H1 (cell line): ENCODE data around the gene RCAN3. TPM values are rescaled to one million over a fixed set of nuclear protein-coding genes. Genes with fewer than 3 reads are reported as not detected.

ENCODE experiments used
- CTCF ChIA-PET: fragments of 300-600 bp; sonication (Branson Sonifier 250); formaldehyde crosslinking; loops from one replicate; lab custom pipeline; 2021; ENCODE audit not compliant: partially characterized antibody; lab: Charles Lee
- POLR2A ChIA-PET: fragments of 300-600 bp; sonication (Branson Sonifier 250); formaldehyde crosslinking; loops from one replicate; lab custom pipeline; 2021; ENCODE audit warnings: inconsistent platforms; ENCODE audit not compliant: partially characterized antibody; lab: Charles Lee
- DNase-seq, 2 experiments: peaks; one replicate each; pipeline versions ENCODE4 v3.0.0 to v3.0.0-alpha.2; 2010 to 2022; ENCODE audit warnings: low spot score in 2 of 2, low read depth in 1 of 2, mixed read lengths in 1 of 2
- FAIRE-seq: peaks from 2 replicates; lab custom pipeline; 2011; peaks lifted over from hg19 to GRCh38; lab: Jason Lieb, UNC
- H2AFZ ChIP-seq: 2 replicates; pipeline ENCODE4 v1.8.1; 2012; ENCODE audit warnings: low read length, inconsistent platforms
- H2AK5ac ChIP-seq: 2 replicates; pipeline ENCODE4 v1.6.1; 2013; ENCODE audit warnings: low read depth, low read length
- H2BK120ac ChIP-seq: replicated peaks from 2 replicates; pipeline ENCODE3; 2013; ENCODE audit warnings: low read depth, low read length, inconsistent platforms
- H2BK12ac ChIP-seq: 2 replicates; pipeline ENCODE4 v1.6.1; 2013; ENCODE audit warnings: low read depth, low read length
- H2BK15ac ChIP-seq: 2 replicates; pipeline ENCODE4 v1.6.1; 2013; ENCODE audit warnings: low read length
- H2BK20ac ChIP-seq: 2 replicates; pipeline ENCODE4 v1.6.1; 2013; ENCODE audit warnings: low read length
- H2BK5ac ChIP-seq: 2 replicates; pipeline ENCODE4 v1.6.1; 2013; ENCODE audit warnings: low read depth, low read length
- H3K14ac ChIP-seq: 2 replicates; pipeline ENCODE4 v1.6.1; 2013; ENCODE audit warnings: inconsistent platforms; ENCODE audit not compliant: insufficient read length
- H3K18ac ChIP-seq: 2 replicates; pipeline ENCODE4 v1.6.1; 2013; ENCODE audit warnings: low read length; ENCODE audit errors: extremely low read depth
- H3K23ac ChIP-seq: 2 replicates; pipeline ENCODE4 v1.6.1; 2013; ENCODE audit warnings: inconsistent platforms; ENCODE audit not compliant: insufficient read length
- H3K23me2 ChIP-seq: 2 replicates; pipeline ENCODE4 v1.6.1; 2013; ENCODE audit warnings: low read depth, low read length
- H3K27ac ChIP-seq: 2 replicates; pipeline ENCODE4 v1.6.1; 2011; ENCODE audit warnings: low read depth, low read length, inconsistent platforms
- H3K27me3 ChIP-seq, 4 experiments: replicated peaks in 1 of 4; 1 replicate in 1 of 4; 2 replicates in 3 of 4; pipeline versions ENCODE4 v1.6.1 to v1.8.1; 2011 to 2013; ENCODE audit warnings: low read length in 3 of 4, mild to moderate bottlenecking in 3 of 4, inconsistent platforms in 2 of 4, mixed read lengths in 2 of 4, moderate library complexity in 1 of 4; ENCODE audit not compliant: control insufficient read depth in 3 of 4, insufficient read depth in 3 of 4; ENCODE audit errors: extremely low read depth in 1 of 4
- H3K36me3 ChIP-seq, 4 experiments: 2 replicates each; pipeline versions ENCODE4 v1.6.1 to v1.8.1; 2011 to 2013; ENCODE audit warnings: mild to moderate bottlenecking in 4 of 4, low read length in 3 of 4, moderate library complexity in 2 of 4, control low read depth in 1 of 4, inconsistent platforms in 1 of 4; ENCODE audit not compliant: insufficient read depth in 4 of 4, control insufficient read depth in 2 of 4
- H3K4ac ChIP-seq: replicated peaks from 2 replicates; pipeline ENCODE3; 2013; ENCODE audit warnings: low read length, low read depth, mixed read lengths, inconsistent platforms; ENCODE audit not compliant: insufficient read length
- H3K4me1 ChIP-seq, 4 experiments: replicated peaks in 1 of 4; 1 replicate in 1 of 4; 2 replicates in 3 of 4; pipeline versions ENCODE4 v1.6.1 to v1.8.1; 2011 to 2013; ENCODE audit warnings: low read length in 3 of 4, inconsistent platforms in 2 of 4, mixed read lengths in 1 of 4; ENCODE audit not compliant: insufficient read depth in 4 of 4, control insufficient read depth in 3 of 4
- H3K4me2 ChIP-seq, 2 experiments: 2 replicates each; pipeline versions ENCODE4 v1.6.1 to v1.8.1; 2011 to 2013; ENCODE audit warnings: low read depth in 2 of 2, low read length in 2 of 2, control low read depth in 1 of 2, inconsistent platforms in 1 of 2, mild to moderate bottlenecking in 1 of 2; ENCODE audit not compliant: insufficient read depth in 1 of 2
- H3K4me3 ChIP-seq, 4 experiments: fragments of 200-600, 300-600 bp in 1 of 4; sonication (generic), shearing (Covaris generic), sonication (Bioruptor Twin) in 1 of 4; 2 replicates each; pipeline versions ENCODE4 v1.5.1 to v1.8.1; 2011 to 2016; ENCODE audit warnings: low read length in 4 of 4, low read depth in 3 of 4, control low read depth in 2 of 4, inconsistent platforms in 2 of 4, mild to moderate bottlenecking in 2 of 4, mixed read lengths in 1 of 4, moderate library complexity in 1 of 4; ENCODE audit not compliant: insufficient read depth in 2 of 4; ENCODE audit errors: extremely low read depth in 1 of 4
- H3K56ac ChIP-seq: replicated peaks from 2 replicates; pipeline ENCODE3; 2013; ENCODE audit warnings: low read depth, mild to moderate bottlenecking, mixed read lengths, low read length, inconsistent platforms; ENCODE audit not compliant: insufficient read length
- H3K79me1 ChIP-seq: 2 replicates; pipeline ENCODE4 v1.6.1; 2013; ENCODE audit warnings: low read depth, low read length, control low read depth
- H3K79me2 ChIP-seq, 2 experiments: 2 replicates each; pipeline versions ENCODE4 v1.6.1 to v1.8.1; 2012 to 2013; ENCODE audit warnings: low read length in 2 of 2, mild to moderate bottlenecking in 2 of 2, inconsistent platforms in 1 of 2; ENCODE audit not compliant: insufficient read depth in 2 of 2, control insufficient read depth in 1 of 2
- H3K9ac ChIP-seq, 4 experiments: replicated peaks in 1 of 4; 1 replicate in 1 of 4; 2 replicates in 3 of 4; pipeline versions ENCODE4 v1.6.1 to v1.8.1; 2011 to 2013; ENCODE audit warnings: low read depth in 3 of 4, low read length in 3 of 4, control low read depth in 2 of 4, mild to moderate bottlenecking in 2 of 4, moderate library complexity in 2 of 4, inconsistent platforms in 1 of 4; ENCODE audit errors: extremely low read depth in 1 of 4
- H3K9me3 ChIP-seq, 2 experiments: 2 replicates each; pipeline versions ENCODE4 v1.6.1 to v1.8.1; 2012 to 2013; ENCODE audit warnings: mild to moderate bottlenecking in 2 of 2, moderate library complexity in 2 of 2, control low read depth in 1 of 2, inconsistent platforms in 1 of 2, low read depth in 1 of 2, low read length in 1 of 2, mixed read lengths in 1 of 2; ENCODE audit not compliant: insufficient read depth in 2 of 2
- H4K20me1 ChIP-seq, 2 experiments: replicated peaks in 1 of 2; 2 replicates each; pipeline versions ENCODE3 to v1.8.1; 2011 to 2013; ENCODE audit warnings: inconsistent platforms in 2 of 2, low read length in 2 of 2, mild to moderate bottlenecking in 1 of 2; ENCODE audit not compliant: insufficient read depth in 2 of 2, control insufficient read depth in 1 of 2
- H4K5ac ChIP-seq: 2 replicates; pipeline ENCODE4 v1.6.1; 2013; ENCODE audit warnings: low read length, low read depth, mixed read lengths, inconsistent platforms; ENCODE audit not compliant: insufficient read length
- H4K8ac ChIP-seq: 2 replicates; pipeline ENCODE4 v1.8.0; 2013; ENCODE audit warnings: mild to moderate bottlenecking, moderate library complexity, low read length, inconsistent platforms; ENCODE audit not compliant: insufficient read depth; ENCODE audit errors: extremely low read depth
- H4K91ac ChIP-seq: replicated peaks from 2 replicates; pipeline ENCODE3; 2013; ENCODE audit warnings: low read length, mixed read lengths, inconsistent platforms; ENCODE audit not compliant: insufficient read length
- ATF2 ChIP-seq: IDR thresholded peaks from 2 replicates; pipeline ENCODE4 v1.6.1; 2012; ENCODE audit warnings: low read length, inconsistent platforms
- RBBP5 ChIP-seq: IDR thresholded peaks from 2 replicates; pipeline ENCODE4 v1.7.1; 2012; ENCODE audit warnings: low read depth, mild to moderate bottlenecking, inconsistent platforms, low read length, moderate library complexity, borderline replicate concordance
- TAF7 ChIP-seq: optimal IDR thresholded peaks from 2 replicates; pipeline ENCODE3; 2011; ENCODE audit warnings: low read depth, mild to moderate bottlenecking, inconsistent platforms, low read length, moderate library complexity, borderline replicate concordance
- WGBS, 2 experiments: shearing (Covaris generic) in 1 of 2; methylation state at CpG; one replicate each; pipeline versions ENCODE4 v1.1.6 to v1.1.7; 2013 to 2015; ENCODE audit warnings: low lambda C conversion rate in 2 of 2, mixed read lengths in 2 of 2, inconsistent platforms in 1 of 2, low coverage in 1 of 2, missing lambda C conversion rate in 1 of 2; ENCODE audit not compliant: insufficient replicate concordance in 2 of 2, insufficient coverage in 1 of 2, insufficient read length in 1 of 2; ENCODE audit errors: extremely low coverage in 1 of 2, missing lambda C conversion rate in 1 of 2; 5-methylcytosine and 5-hydroxymethylcytosine counted together
- polyA plus RNA-seq, 7 experiments: library from polyadenylated mRNA; depleted of rRNA in 3 of 7; stranded (reverse) in 5 of 7; unstranded in 2 of 7; fragments of >200 nt in 5 of 7; fragments of 200-250 nt in 2 of 7; gene quantifications; 1 replicate in 5 of 7; 2 replicates in 1 of 7; 4 replicates in 1 of 7; pipeline versions ENCODE4 v1.2.1 to v1.2.3, GENCODE V29; 2011 to 2013; ENCODE audit warnings: missing spikeins in 2 of 7, mixed read lengths in 2 of 7
- total RNA-seq: library from RNA; stranded (reverse); fragmentation: NEBNext Ultra II Directional; extraction: Animal tissue kit (Norgen Biotek cat#: 25700); gene quantifications from 2 replicates; pipeline ENCODE4 v1.2.1, GENCODE V29; 2021

The RCAN3 gene
- total and polyA plus RNA-seq, 2 of the 8 experiments (the other 6 are each of a cell fraction or from before 2014, with no cell fraction given), result 5.6 to 16.6 TPM

GRCh38 chr1:24486331-24487065, 16.1 kb upstream of the RCAN3 start:
- 88% methylated on average over 7 of the region's 7 CpGs; no CpG with 5 or more reads in 1 of the 2 experiments for WGBS, 2 experiments
- no peak overlapping the region for H2AFZ ChIP-seq
- no peak for TF ChIP-seq ATF2
- no peak for TF ChIP-seq RBBP5
- TF ChIP-seq TAF7, result no peak

More at GRCh38 chr1:24486331-24487065, 16.1 kb upstream of the RCAN3 start:
- Histone ChIP-seq H2BK20ac (no peak overlapping the region; the same call in 1 of the 2 replicates), H3K4me3 (no peak overlapping the region), H2AK5ac (no peak overlapping the region), H2BK15ac (no peak overlapping the region), H3K23ac (no peak overlapping the region), H4K20me1 (no peaks in the 10 kb centered on the region), H3K56ac (no peak overlapping the region), H2BK5ac (no peak overlapping the region), H3K36me3 (peaks cover 0 to 8% (median 0%) of the 10 kb centered on the region in 4 experiments; a peak in 2 of 8 replicates), H3K79me2 (no peaks in the 10 kb centered on the region), H2BK12ac (no peak overlapping the region), H3K18ac (no peak overlapping the region), H3K9ac (no peak overlapping the region), H3K27me3 (no peaks in the 10 kb centered on the region), H3K4ac (no peak overlapping the region), H3K9me3 (peaks cover 16 to 18% of the 10 kb centered on the region in 2 experiments; a peak in 3 of 4 replicates), H4K5ac (no peak overlapping the region), H3K14ac (no peak overlapping the region), H3K4me1 (no peaks in the 10 kb centered on the region), H3K27ac (no peak overlapping the region), H3K23me2 (no peaks in the 10 kb centered on the region), H3K4me2 (no peak overlapping the region), H4K91ac (no peak overlapping the region), H3K79me1 (no peaks in the 10 kb centered on the region), H4K8ac (no peak overlapping the region), H2BK120ac (no peak overlapping the region)
- DNase-seq (no peak), FAIRE-seq (no peak)
- ChIA-PET POLR2A (no interaction called here), CTCF (interaction anchor here (0.8 to 1.3 kb wide), 5 partner anchors 10 to 101 kb away, joined by 3 to 4 read pairs (median 3); partner anchors contain the start of genes NIPAL3 and RCAN3)
